Suprapubic skin (tissue), 4 donors: Measurements from ENCODE around the gene GABRB1. TPM values are rescaled to one million over a fixed set of nuclear protein-coding genes. Genes with fewer than 3 reads are reported as not detected.

Experiments used
- DNase-seq, 2 donors: peaks; one replicate each; pipeline ENCODE4 v3.0.0-alpha.2; 2019; ENCODE audit warnings: low spot score in 2 of 2
- H3K27ac ChIP-seq: fragments of 200-600 bp; sonication (generic); one replicate; pipeline ENCODE4 v1.5.1; 2019
- H3K27me3 ChIP-seq: fragments of 200-600 bp; sonication (generic); one replicate; pipeline ENCODE4 v1.5.1; 2019
- H3K36me3 ChIP-seq: fragments of 200-600 bp; sonication (generic); one replicate; pipeline ENCODE4 v1.5.1; 2019
- H3K4me1 ChIP-seq: fragments of 200-600 bp; sonication (generic); one replicate; pipeline ENCODE4 v1.5.1; 2019
- H3K4me3 ChIP-seq: fragments of 200-600 bp; sonication (generic); one replicate; pipeline ENCODE4 v1.5.1; 2019; ENCODE audit warnings: mild to moderate bottlenecking
- H3K9me3 ChIP-seq: fragments of 200-600 bp; sonication (generic); one replicate; pipeline ENCODE4 v1.5.1; 2019
- EP300 ChIP-seq: sonication (generic); formaldehyde crosslinking; IDR thresholded peaks from one replicate; pipeline ENCODE4 v1.6.1; 2017; ENCODE audit warnings: antibody characterized with exemption
- POLR2A ChIP-seq, 2 donors: fragments of 450-650 bp; IDR thresholded peaks; one replicate each; pipeline ENCODE4 v1.6.1; 2017; ENCODE audit warnings: antibody characterized with exemption in 2 of 2, mild to moderate bottlenecking in 2 of 2, moderate library complexity in 2 of 2
- POLR2AphosphoS5 ChIP-seq, 3 donors: sonication (generic); formaldehyde crosslinking; IDR thresholded peaks; one replicate each; pipeline ENCODE4 v1.6.1; 2017; ENCODE audit warnings: antibody characterized with exemption in 3 of 3
- WGBS: methylation state at CpG from one replicate; pipeline ENCODE4 v1.1.5; 2018; 5-methylcytosine and 5-hydroxymethylcytosine counted together
- total RNA-seq, 4 donors: library from RNA; depleted of rRNA; stranded (reverse); fragments of >200 nt; gene quantifications; one replicate each; pipeline ENCODE4 v1.1.0, GENCODE V29; 2016
- TF ChIP-seq, protein P1 (sequence below), 2 donors: fragments of 200-600 bp in 1 of 2; fragments of 450-650 bp in 1 of 2; sonication (generic) in 1 of 2; IDR thresholded peaks; one replicate each; pipeline ENCODE4 v1.5.1; 2016 to 2019; ENCODE audit warnings: antibody characterized with exemption in 2 of 2, mild to moderate bottlenecking in 1 of 2, moderate library complexity in 1 of 2

Gene GABRB1
- total RNA-seq, 4 donors from 2014 or later, result not detected

DNA sequence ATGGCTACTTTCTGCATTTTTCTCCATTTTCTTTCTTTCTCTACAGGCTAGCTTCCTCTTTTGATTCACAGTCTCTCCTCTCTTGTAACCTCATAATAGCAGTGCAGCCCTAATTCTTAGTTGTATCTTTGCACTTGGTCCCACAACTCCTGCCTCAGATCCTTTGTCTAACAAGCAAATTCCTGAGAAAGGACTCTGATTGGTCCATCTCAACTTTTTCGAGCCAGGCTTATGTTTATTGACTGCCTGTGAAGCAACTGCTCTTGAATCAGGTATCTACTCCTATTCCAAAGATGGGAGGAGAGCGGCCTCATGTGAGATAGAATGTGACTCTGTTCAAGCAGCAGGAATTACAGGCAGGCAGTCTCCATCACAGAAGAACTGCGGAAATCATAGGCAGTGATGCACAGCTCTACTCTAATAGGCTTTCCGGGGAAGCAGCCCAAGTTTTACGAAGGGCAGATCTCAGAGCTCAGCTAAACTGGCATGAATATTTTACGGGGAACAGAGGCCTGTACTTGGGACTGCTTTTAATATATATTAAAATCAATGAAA lies 123.5 kb downstream of the GABRB1 start:
- no peaks in the 10 kb centered on the region for H3K4me1 ChIP-seq
- H3K27me3 ChIP-seq, result no peaks in the 10 kb centered on the region
- H3K9me3 ChIP-seq, result no peaks in the 10 kb centered on the region
- no peaks in the 10 kb centered on the region for H3K36me3 ChIP-seq
- no peak overlapping the region for H3K4me3 ChIP-seq
- DNase-seq, result no peak
- no peak overlapping the region for H3K27ac ChIP-seq
- WGBS, result 79% methylated on average over 6 of the region's 6 CpGs
- TF ChIP-seq EP300, result no peak
- no peak for TF ChIP-seq POLR2A (IDR thresholded peaks at IDR 0.05)
- TF ChIP-seq, protein P1, sequence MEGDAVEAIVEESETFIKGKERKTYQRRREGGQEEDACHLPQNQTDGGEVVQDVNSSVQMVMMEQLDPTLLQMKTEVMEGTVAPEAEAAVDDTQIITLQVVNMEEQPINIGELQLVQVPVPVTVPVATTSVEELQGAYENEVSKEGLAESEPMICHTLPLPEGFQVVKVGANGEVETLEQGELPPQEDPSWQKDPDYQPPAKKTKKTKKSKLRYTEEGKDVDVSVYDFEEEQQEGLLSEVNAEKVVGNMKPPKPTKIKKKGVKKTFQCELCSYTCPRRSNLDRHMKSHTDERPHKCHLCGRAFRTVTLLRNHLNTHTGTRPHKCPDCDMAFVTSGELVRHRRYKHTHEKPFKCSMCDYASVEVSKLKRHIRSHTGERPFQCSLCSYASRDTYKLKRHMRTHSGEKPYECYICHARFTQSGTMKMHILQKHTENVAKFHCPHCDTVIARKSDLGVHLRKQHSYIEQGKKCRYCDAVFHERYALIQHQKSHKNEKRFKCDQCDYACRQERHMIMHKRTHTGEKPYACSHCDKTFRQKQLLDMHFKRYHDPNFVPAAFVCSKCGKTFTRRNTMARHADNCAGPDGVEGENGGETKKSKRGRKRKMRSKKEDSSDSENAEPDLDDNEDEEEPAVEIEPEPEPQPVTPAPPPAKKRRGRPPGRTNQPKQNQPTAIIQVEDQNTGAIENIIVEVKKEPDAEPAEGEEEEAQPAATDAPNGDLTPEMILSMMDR (IDR thresholded peaks at IDR 0.05), result no peak
- TF ChIP-seq POLR2AphosphoS5 (IDR thresholded peaks at IDR 0.05), result no peak

DNA sequence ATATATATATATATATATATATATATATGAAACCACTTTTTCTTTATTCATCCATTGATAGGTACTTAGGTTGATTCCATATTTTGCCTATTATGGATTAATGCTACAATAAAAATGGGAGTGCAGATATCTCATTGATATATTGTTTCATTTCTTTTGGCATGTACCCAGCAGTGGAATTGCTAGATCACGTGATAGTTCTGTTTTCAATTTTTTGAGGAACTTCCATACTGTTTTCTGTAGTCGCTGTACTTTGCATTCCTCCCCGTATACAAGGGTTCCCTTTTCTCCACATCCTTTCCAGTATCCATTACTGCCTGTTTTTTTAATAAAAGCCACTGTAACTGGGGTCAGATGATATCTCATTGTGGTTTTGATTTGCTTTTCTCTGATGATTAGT lies 124.6 kb downstream of the GABRB1 start:
- H3K36me3 ChIP-seq, result no peaks in the 10 kb centered on the region
- no peaks in the 10 kb centered on the region for H3K9me3 ChIP-seq
- H3K4me3 ChIP-seq, result no peak overlapping the region
- H3K4me1 ChIP-seq, result no peaks in the 10 kb centered on the region
- H3K27me3 ChIP-seq, result no peaks in the 10 kb centered on the region
- H3K27ac ChIP-seq, result no peak overlapping the region
- TF ChIP-seq POLR2AphosphoS5 (IDR thresholded peaks at IDR 0.05) (no peak), EP300 (no peak), POLR2A (IDR thresholded peaks at IDR 0.05) (no peak)
- TF ChIP-seq, protein P1 (IDR thresholded peaks at IDR 0.05), result no peak
- DNase-seq, result no peak
- 59% methylated on average over 3 of the region's 3 CpGs for WGBS

DNA sequence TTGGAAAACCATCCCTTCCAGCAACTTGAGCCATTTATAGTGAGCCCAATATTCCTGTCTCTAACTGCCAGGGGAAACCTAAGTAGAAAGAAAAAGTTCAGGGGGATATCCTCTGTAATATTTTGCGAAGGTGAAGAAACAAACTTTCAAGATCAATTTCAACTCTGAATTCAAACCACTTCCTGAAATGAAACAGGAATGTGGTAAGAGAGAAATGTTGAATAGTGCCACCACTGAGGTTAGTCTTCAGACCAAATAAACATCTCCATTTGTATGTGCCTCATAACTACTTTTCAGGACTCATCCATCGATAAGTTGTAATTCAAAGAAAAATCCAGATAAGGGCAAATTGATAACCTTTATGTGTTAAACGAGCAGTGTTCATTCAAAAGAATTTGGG lies 128.7 kb downstream of the GABRB1 start:
- H3K27ac ChIP-seq, result no peak overlapping the region
- H3K4me3 ChIP-seq, result no peak overlapping the region
- 74% methylated on average over 3 of the region's 3 CpGs for WGBS
- H3K4me1 ChIP-seq, result no peaks in the 10 kb centered on the region
- no peaks in the 10 kb centered on the region for H3K9me3 ChIP-seq
- no peak for TF ChIP-seq EP300
- TF ChIP-seq, protein P1 (IDR thresholded peaks at IDR 0.05), result no peak
- TF ChIP-seq POLR2AphosphoS5 (IDR thresholded peaks at IDR 0.05), result no peak
- TF ChIP-seq POLR2A (IDR thresholded peaks at IDR 0.05), result no peak
- no peak for DNase-seq
- H3K36me3 ChIP-seq, result no peaks in the 10 kb centered on the region
- H3K27me3 ChIP-seq, result no peaks in the 10 kb centered on the region

DNA sequence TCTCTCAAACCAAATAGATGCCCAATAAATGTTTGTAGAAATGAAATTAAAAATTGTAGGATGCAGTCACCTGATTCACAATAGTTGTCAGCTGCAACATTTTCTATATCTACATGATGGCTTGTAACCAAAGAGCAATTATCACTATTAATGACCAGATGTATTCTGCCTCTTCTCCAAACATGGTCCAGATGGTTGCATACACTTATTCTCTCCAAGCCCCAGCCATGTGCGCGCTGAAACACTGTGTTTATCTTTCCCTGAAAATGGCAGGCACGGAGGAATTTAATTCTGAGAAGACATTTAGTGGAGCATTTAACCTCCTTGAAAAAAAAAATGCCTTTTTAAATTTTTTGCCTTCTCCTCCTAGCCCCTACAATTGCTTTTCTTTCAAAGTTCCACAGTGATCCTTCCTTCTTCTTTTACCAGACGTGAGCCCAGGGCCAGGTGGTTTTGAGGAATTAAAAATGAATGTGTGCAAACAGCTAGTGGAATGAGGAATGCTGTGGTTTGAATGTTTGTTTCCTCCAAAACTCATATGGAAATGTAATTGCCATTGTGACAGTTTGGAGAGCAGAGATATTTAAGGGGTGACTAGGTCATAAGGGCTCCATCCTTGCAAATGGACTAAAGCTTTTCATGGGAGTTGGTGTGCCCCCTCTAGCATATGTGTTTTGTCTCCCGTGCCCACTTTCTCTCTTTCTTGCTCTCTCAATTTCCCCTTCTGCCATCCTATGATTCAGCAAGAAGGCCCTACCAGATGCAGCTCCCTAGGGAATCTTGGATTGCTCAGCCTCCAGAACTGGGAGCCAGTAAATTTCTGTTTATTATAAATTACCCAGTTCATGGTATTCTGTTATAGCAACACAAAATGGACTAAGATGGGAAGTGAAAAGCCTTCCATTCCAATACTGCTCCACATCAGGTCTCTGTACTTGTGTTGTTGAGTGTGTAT lies 136.0 kb downstream of the GABRB1 start:
- Histone ChIP-seq H3K9me3 (no peaks in the 10 kb centered on the region), H3K27ac (no peak overlapping the region), H3K27me3 (no peaks in the 10 kb centered on the region), H3K4me1 (no peaks in the 10 kb centered on the region), H3K36me3 (no peaks in the 10 kb centered on the region), H3K4me3 (no peak overlapping the region)
- no peak for DNase-seq
- 78% methylated on average over 5 of the region's 5 CpGs for WGBS
- TF ChIP-seq POLR2A (IDR thresholded peaks at IDR 0.05), result no peak
- no peak for TF ChIP-seq POLR2AphosphoS5 (IDR thresholded peaks at IDR 0.05)
- TF ChIP-seq, protein P1 (IDR thresholded peaks at IDR 0.05), result no peak
- TF ChIP-seq EP300, result no peak

DNA sequence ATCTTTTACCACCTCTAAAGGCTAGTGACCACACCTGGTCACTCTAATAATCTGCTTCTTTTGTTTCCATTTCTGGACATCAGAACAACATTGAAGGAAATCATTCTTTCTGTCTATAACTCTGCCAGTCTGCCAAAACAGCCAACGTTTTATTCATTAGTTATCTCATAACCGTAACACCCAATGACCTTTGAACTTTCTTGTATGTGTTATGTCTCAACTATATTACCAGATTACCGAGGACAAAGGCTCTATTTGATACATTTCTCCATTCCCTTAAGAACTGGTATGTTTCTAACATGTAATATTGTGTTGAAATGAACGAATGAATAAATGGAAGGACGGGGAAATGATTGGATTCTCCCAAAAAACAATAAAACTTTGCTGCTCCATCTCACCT lies 152.7 kb downstream of the GABRB1 start:
- 76% methylated on average over 5 of the region's 5 CpGs for WGBS
- no peak overlapping the region for H3K27ac ChIP-seq
- H3K4me3 ChIP-seq, result no peak overlapping the region
- TF ChIP-seq POLR2AphosphoS5 (IDR thresholded peaks at IDR 0.05), result no peak
- no peak for TF ChIP-seq EP300
- TF ChIP-seq, protein P1 (IDR thresholded peaks at IDR 0.05), result no peak
- TF ChIP-seq POLR2A (IDR thresholded peaks at IDR 0.05), result no peak
- H3K4me1 ChIP-seq, result no peaks in the 10 kb centered on the region
- DNase-seq, result no peak
- no peaks in the 10 kb centered on the region for H3K27me3 ChIP-seq
- H3K9me3 ChIP-seq, result no peaks in the 10 kb centered on the region
- H3K36me3 ChIP-seq, result no peaks in the 10 kb centered on the region
